ENCODE measurements around the gene NFIX. TPM values are rescaled to one million over a fixed set of nuclear protein-coding genes. Genes with fewer than 3 reads are reported as not detected.
A peak's percentile ranks its signal among the peaks of the same experiment; 100 is the strongest.

The NFIX gene
- total RNA-seq, 2 donors from 2014 or later = 0.31 to 0.89 TPM

DNA sequence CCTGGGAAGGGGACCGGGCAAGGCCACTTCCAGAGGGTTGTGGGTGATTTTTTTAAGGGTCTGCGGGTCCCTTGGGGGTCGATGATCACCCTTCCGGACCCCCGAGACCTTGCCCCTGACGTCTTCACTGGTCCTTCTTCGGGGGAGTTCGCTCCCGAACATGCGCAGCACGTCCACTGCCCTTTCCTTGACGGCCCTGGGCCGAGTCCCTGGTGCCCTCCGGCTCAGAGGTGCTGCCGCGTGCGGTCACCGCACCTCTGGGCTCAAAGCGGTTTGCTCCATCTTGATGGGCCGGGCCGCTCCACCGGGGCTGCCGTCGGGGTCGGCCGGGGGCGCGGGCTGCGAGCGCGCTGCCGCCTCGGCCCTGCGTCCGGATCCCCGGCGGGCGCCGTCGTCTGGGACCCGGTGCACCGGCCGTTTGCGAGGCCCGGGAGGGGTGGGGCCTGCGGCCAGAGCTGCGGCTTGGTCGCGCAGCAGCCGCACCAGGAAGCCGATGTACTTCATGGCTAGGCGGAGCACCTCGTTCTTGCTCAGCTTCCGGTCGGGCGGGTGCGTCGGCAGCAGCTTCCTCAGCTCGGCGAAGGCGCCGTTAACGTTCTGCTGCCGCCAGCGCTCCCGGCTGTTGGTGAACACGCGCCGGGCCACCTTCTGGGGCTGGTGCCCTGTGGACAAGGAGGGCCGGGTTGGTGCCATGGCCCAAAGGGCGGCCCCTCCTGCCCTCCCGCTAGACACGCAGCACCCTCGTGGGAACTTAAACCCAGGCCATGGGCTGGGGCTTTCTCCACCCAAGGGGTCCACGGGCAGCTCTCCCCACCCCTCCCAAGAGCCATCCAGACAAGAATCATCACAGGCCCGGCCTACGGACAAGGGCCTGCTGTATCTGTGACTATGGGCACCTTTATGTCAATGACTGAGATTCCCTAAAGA, 104.1 kb downstream of the NFIX start:
- Mint-ChIP-seq H3K9me3 (peaks cover 5% of the 10 kb centered on the region), H3K27ac (peak overlapping the region; percentile 83 to 86), H3K27me3 (peaks cover 13% of the 10 kb centered on the region in 2 donors), H3K36me3 (peaks cover 6% of the 10 kb centered on the region), H3K4me1 (ENCODE audit: low read depth in 2 of 2) (peaks cover 30 to 33% of the 10 kb centered on the region in 2 donors), H3K4me3 (peak overlapping the region; percentile 75)
- ATAC-seq (peak; percentile 72 to 80), DNase-seq (ENCODE audit: low spot score) (peak; percentile 90)

DNA sequence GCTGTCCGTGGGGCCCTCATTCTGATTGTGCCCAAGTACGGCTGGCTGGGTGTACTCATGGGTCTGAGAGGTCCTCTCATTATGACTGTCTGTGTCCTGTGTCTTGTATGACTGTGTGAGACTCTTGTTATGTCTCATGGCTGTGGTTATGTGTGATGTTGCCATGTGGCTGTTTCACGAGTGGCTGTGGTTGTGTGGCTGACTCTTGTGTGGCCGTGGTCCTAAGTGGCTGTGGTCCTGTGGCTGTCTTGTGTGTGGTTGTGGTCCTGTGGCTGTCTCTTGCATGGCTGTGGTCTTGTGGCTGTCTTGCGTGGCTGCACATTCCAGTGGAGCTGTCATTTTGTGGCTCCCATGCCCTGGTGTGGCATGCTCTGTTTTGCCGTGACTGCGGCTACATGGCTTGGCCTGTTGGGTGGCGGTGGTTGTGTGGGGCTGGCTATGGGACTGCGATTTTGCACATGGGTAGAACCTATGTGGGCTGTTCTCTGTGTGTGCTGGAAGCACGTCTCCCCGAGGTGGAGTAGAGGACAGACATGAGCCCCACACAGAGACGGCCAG, 104.8 kb downstream of the NFIX start:
- Mint-ChIP-seq H3K27me3 (peaks cover 9 to 13% of the 10 kb centered on the region in 2 donors), H3K9me3 (peaks cover 5% of the 10 kb centered on the region), H3K4me3 (peak overlapping the region; percentile 75), H3K27ac (peak overlapping the region; percentile 83 to 86), H3K4me1 (ENCODE audit: low read depth in 2 of 2) (peaks cover 35 to 38% of the 10 kb centered on the region in 2 donors), H3K36me3 (peaks cover 6% of the 10 kb centered on the region)
- peak; percentile 82 for DNase-seq (ENCODE audit: low spot score)
- peak; percentile 87 to 90 for ATAC-seq

DNA sequence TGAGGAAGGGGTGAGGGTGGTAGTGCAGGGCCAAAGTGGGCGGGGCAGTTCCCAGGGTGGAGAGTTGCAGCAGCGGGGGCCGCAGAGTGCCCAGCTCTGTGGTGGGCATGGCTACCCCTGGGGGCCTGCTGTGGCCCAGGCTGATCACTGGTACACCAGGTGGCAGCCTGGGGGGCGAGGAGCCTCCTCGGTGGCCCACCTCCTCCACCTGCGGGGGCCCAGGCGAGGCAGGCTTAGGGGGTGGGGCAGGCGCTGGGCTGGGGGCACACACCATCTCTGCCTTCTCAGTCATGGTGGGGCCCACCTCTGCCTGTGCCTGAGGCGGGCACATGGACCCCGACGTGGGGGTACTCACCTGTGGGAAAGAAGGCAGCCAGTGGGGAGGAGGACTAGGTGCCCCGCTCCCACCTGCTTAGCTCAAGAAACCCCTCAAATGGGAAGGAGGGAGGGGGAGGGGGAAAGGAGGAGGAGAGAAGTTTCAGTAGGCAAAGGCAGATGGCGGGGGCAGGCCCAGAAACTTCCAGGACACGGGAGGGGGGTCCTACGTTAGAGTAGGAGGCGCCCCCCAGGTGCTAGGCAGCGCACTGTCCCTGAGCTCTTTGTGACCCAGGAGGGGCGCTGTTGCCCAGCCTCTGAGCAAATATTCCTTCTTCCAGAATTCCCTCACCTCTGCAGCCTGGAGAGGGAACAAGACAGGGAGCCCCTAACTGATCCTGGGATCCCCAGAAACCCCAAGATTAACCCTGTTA, 105.7 kb downstream of the NFIX start:
- H3K9me3 Mint-ChIP-seq = peaks cover 5% of the 10 kb centered on the region
- no peak for DNase-seq (ENCODE audit: low spot score)
- peak overlapping the region in 1 of 2 donors; percentile 26 for H3K27ac Mint-ChIP-seq
- H3K4me1 Mint-ChIP-seq (ENCODE audit: low read depth in 2 of 2) = peaks cover 32 to 35% of the 10 kb centered on the region in 2 donors
- H3K36me3 Mint-ChIP-seq = peaks cover 6% of the 10 kb centered on the region
- H3K4me3 Mint-ChIP-seq = peak overlapping the region; percentile 38
- no peak for ATAC-seq
- peaks cover 5 to 9% of the 10 kb centered on the region in 2 donors for H3K27me3 Mint-ChIP-seq

DNA sequence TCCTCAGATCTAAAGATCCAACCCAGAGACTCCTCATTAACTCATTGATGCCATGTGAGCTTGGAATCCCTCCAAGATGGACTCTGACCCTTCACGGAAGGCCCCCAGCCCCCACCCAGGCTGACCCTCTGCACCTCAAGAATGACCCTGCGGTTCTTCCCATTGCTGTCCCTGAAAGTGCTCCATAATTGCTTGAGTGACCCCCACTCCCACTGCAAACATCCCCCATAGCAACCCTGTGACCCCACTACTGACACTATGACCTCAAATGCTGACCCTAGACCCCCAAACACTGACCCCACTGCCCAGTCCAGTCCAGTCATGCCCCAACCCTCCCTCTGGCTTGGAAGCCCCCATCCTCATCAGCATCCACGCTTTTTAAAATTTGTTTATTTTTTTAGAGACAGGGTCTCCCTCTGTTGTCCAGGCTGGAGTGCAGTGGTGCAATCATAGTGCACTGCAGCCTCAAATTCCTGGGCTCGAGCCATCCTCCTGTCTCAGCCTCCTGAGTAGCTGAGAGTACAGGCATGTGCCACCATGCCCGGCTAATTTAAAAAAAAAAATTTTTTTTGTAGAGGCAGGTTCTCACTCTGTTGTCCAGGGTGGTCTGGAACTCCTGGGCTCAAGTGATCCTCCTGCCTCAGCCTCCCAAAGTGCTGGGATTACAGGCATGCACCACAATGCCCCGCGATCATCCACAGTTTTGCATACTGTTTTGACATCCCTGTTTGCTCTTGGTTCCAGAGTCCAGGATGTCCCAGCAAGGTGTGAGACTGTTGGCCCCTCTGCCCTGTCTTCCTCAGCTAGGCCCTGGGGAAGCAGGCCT, 106.5 kb downstream of the NFIX start:
- DNase-seq (ENCODE audit: low spot score) = no peak
- ATAC-seq = no peak
- H3K36me3 Mint-ChIP-seq = peaks cover 6% of the 10 kb centered on the region
- peaks cover 28 to 32% of the 10 kb centered on the region in 2 donors for H3K4me1 Mint-ChIP-seq (ENCODE audit: low read depth in 2 of 2)
- peak overlapping the region; percentile 38 for H3K4me3 Mint-ChIP-seq
- peaks cover 5% of the 10 kb centered on the region for H3K9me3 Mint-ChIP-seq
- peak overlapping the region in 1 of 2 donors; percentile 26 for H3K27ac Mint-ChIP-seq
- peaks cover 2 to 4% of the 10 kb centered on the region in 2 donors for H3K27me3 Mint-ChIP-seq

- H3K4me1 Mint-ChIP-seq (ENCODE audit: low read depth in 2 of 2) = peaks cover 28 to 32% of the 10 kb centered on the region in 2 donors
- ATAC-seq (no peak), DNase-seq (ENCODE audit: low spot score) (no peak)
- H3K4me3 Mint-ChIP-seq = peak overlapping the region; percentile 36
- no peak overlapping the region for H3K27ac Mint-ChIP-seq
- H3K36me3 Mint-ChIP-seq = peaks cover 6% of the 10 kb centered on the region
- peaks cover 2 to 4% of the 10 kb centered on the region in 2 donors for H3K27me3 Mint-ChIP-seq
- peaks cover 5% of the 10 kb centered on the region for H3K9me3 Mint-ChIP-seq
These were observed 107.1 kb downstream of the NFIX start for GRCh38 chr19:13102416-13102665.

DNA sequence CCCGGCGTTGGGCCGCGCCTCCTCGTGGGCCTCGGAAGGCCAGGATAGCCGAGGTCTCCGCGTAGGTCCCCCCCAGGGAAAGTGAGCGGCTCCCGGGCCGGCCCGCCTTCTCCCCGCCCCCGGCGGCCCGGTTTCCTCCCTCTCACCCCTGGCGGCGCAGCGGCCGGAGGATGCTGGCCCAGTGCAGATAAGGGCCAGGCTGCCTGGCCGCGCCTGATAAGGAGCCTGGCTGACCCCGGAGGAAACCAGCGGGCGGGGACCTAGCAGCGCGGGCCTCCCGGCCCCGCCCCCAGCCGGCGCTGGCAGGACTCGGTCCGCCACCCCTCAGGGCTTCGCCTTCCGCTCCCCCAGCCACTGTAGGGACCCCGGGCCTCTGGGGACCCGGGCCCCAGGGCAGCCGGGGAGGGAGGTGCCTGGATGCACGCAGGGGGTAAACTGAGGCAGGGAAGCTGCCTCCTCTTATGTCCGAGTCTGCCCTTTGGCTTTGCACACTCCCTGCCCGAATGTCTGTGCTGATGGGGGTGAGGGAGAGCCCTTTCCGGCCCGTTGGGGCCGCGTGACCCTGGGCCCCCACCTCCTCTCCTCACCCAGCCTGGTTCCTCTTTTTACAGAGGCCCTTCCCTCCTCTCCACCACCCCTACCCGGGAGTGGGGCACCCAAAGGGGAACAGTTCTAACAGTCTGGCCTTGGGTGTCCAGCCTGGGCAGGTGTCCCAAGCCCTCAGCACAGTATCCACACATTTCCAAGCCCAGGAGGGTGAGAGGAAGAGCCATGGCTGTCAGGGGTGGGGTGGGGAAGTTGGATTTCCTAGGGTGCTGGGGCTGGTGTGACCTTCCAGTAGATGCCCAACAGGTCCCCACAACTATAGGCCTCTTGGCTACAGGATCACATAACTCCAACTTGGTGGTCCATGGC, 107.6 kb downstream of the NFIX start, which contains the start of gene LYL1:
TSS of gene LYL1 (minus strand) at position 193 of the 915 bp plus-strand sequence. CDS start 1,687 bp downstream, outside the sequence.
- H3K9me3 Mint-ChIP-seq = peaks cover 5% of the 10 kb centered on the region
- H3K36me3 Mint-ChIP-seq = peaks cover 6% of the 10 kb centered on the region
- peak within 1 kb of the TSS; percentile 50 for H3K4me3 Mint-ChIP-seq
- ATAC-seq (peak in 1 of 2 donors; percentile 49), DNase-seq (ENCODE audit: low spot score) (no peak)
- H3K27me3 Mint-ChIP-seq = peaks cover 2 to 4% of the 10 kb centered on the region in 2 donors
- peaks cover 28 to 31% of the 10 kb centered on the region in 2 donors for H3K4me1 Mint-ChIP-seq (ENCODE audit: low read depth in 2 of 2)
- H3K27ac Mint-ChIP-seq = peak within 1 kb of the TSS in 1 of 2 donors; percentile 26

DNA sequence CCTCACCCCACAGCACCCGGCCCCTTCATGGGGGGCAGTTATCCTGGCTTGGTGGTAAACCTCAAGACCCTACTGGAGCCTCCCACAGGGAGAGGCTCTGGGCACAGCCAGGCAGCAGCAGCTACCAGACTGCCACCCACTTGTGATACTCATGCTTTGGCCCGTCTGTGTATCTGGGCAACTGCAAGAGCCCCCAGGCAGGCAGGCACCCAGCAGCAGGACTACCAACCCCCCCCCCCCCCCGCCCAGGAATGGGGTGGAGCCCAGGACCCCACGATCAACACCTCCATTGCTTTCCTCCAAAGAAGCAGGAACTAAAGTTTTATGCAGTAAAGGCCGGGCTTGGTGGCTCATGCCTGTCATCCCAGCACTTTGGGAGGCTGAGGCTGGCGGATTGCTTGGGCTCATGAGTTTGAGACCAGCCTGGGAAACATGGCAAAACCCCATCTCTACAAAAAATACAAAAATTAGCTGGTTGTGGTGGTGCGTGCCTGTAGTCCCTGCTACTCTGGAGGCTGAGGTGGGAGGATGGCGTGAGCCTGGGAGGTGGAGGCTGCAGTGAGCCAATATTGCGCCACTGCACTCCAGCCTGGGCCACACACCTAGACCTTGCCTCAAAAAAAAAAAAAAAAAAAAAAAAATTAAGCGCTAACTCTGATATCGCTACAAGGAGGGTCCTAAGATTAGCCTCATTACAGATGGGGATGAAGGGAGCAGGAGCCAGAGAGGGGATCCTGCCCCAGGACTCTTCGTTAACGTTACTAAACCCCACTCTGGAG, 108.5 kb downstream of the NFIX start:
- peaks cover 23 to 25% of the 10 kb centered on the region in 2 donors for H3K4me1 Mint-ChIP-seq (ENCODE audit: low read depth in 2 of 2)
- peaks cover 2% of the 10 kb centered on the region in 2 donors for H3K27me3 Mint-ChIP-seq
- ATAC-seq = no peak
- DNase-seq (ENCODE audit: low spot score) = no peak
- H3K4me3 Mint-ChIP-seq = peak overlapping the region; percentile 81
- peaks cover 5% of the 10 kb centered on the region for H3K9me3 Mint-ChIP-seq
- peaks cover 6% of the 10 kb centered on the region for H3K36me3 Mint-ChIP-seq
- H3K27ac Mint-ChIP-seq = peak overlapping the region in 1 of 2 donors; percentile 69

DNA sequence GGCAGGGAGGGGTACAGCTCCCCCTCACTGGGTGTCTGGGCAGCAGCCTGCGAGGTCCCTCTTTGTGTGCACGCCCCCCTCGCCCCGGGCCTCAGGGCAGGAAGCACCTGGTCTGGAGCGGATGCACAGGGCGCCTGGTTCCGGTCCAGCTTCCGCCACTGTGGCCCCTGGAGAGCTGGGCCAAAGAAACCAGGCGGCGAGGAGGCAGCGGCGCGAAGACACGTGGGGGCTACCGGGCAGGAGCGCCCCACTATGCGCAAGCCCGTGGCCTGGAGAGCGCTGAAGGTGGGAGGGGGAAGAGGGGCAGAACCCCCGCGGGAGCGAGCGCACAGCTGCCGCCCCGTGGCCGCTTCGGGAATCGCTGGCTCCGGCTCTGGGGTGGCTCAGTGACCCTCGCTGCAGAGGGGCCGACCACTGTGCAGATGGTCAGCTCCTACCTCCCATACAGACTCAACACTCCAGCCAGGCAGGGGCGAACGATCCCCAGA, 109.1 kb downstream of the NFIX start:
- peak overlapping the region; percentile 81 for H3K4me3 Mint-ChIP-seq
- peaks cover 18 to 22% of the 10 kb centered on the region in 2 donors for H3K4me1 Mint-ChIP-seq (ENCODE audit: low read depth in 2 of 2)
- ATAC-seq = peak; percentile 42 to 73
- peak; percentile 81 for DNase-seq (ENCODE audit: low spot score)
- H3K27me3 Mint-ChIP-seq = no peaks in the 10 kb centered on the region
- peaks cover 6% of the 10 kb centered on the region for H3K36me3 Mint-ChIP-seq
- peaks cover 5% of the 10 kb centered on the region for H3K9me3 Mint-ChIP-seq
- peak overlapping the region; percentile 69 to 89 for H3K27ac Mint-ChIP-seq

DNA sequence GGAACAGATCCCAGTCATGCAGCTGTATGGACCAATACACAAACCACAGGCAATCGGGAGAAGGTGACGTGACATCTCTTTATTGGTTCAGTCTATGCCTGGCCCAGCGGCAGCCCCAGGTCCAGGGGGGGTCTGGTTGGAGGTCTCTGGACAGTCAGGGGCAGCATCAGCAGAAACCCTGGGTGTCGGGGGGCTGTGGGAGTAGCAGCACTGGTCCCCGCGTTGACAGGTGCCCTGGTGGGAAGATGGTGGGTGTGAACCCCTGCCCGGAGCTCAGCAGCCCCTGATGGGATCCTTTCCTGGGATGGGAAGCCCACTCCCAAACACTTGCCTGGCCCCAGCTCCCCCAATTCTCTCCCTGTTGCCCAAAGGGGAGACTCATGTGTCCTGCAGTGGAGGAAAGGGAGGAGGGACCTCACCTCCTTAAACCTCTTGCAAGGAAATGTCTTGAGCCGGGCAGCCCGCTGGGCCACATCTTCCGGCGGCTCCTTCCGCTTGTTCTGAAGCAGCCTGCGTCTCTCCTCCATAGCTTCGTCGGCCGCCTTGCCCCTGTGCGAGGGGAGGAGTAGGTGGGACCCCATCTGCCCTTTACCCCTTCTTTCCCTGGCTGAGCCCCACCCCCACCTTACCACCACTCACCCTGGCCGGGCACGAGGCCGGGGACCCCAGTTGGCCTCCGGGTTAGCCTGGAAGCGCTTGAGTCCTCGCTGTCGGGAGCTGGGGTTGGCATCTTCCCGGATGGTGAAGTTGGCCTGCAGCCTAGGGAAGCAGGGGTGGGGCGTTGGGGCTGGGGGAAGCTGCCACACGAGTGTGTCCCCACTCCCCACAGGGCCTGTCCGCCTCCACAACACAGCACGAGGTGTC, 109.8 kb downstream of the NFIX start:
- Mint-ChIP-seq H3K9me3 (peaks cover 2% of the 10 kb centered on the region), H3K27me3 (no peaks in the 10 kb centered on the region), H3K4me3 (peak overlapping the region; percentile 81), H3K27ac (peak overlapping the region; percentile 69 to 89), H3K36me3 (peaks cover 2% of the 10 kb centered on the region), H3K4me1 (ENCODE audit: low read depth in 2 of 2) (peaks cover 13 to 17% of the 10 kb centered on the region in 2 donors)
- ATAC-seq (peak; percentile 53 to 58), DNase-seq (ENCODE audit: low spot score) (no peak)

DNA sequence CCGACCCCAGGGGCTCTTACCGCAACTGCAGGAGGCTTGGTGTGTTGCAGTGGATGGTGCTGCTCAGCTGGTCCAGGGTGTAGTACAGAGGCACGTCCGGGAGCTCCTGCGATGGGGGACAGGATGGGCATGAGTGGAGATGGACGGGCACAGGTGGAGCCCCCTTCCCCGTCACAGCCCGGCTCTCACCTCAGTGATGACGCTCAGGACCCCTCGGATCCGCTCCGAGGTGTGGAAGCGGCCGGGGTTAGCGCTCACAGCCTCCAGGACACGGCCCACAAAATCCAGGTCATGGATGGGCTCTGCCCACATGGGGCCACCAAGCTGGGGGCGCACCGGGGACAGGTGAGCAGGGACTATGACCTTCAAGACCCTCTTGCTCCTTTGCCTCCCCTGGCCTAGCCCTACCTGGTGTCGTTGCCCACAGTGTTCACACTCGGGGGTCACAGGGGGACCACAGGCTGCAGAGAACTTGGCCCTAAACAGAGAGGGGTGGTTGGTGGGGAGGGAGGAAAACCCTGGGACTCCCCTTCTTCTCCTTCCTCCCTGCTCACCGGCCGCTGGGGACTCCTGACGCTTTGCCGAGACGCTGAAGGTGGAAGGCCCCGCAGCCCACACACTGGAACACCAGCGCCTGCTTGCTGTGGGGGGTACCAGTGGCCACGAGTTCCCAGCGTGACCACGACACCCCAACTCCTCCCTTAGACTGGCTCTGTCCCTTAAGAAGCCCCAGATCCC, 114.3 kb downstream of the NFIX start:
- Mint-ChIP-seq H3K36me3 (no peaks in the 10 kb centered on the region), H3K27ac (no peak overlapping the region), H3K27me3 (no peaks in the 10 kb centered on the region), H3K9me3 (no peaks in the 10 kb centered on the region), H3K4me3 (no peak overlapping the region), H3K4me1 (ENCODE audit: low read depth in 2 of 2) (peaks cover 3 to 4% of the 10 kb centered on the region in 2 donors)
- DNase-seq (ENCODE audit: low spot score) = no peak
- no peak for ATAC-seq

Data from natural killer cell treated with Interleukin-12 subunit alpha and Interleukin-12 subunit beta and Interleukin-15 and Interleukin-18, amount 100 ng/mL, for 72 hours (primary cell).